NCI-H526 treated with DMSO at 0.1 percent for 48 hours (cell line): ENCODE results near the gene TTBK2.

Experiments used
- DNase-seq: peaks from one replicate; lab custom pipeline; 2025; lab: John Stamatoyannopoulos, UW

TTBK2 gene

GRCh38 chr15:42726114-42726513 is 194.5 kb downstream of the TTBK2 start:
- no peak for DNase-seq

- no peak for DNase-seq
These were observed 195.2 kb downstream of the TTBK2 start for GRCh38 chr15:42725331-42725903.

- DNase-seq = no peak
These were observed 196.3 kb downstream of the TTBK2 start for GRCh38 chr15:42724276-42724675.

GRCh38 chr15:42723068-42723467 is 197.5 kb downstream of the TTBK2 start:
- no peak for DNase-seq

- DNase-seq = no peak
These were observed 198.7 kb downstream of the TTBK2 start for GRCh38 chr15:42721916-42722315.

GRCh38 chr15:42721016-42721415 is 199.6 kb downstream of the TTBK2 start:
- no peak for DNase-seq

- DNase-seq = no peak
These were observed 200.5 kb downstream of the TTBK2 start for GRCh38 chr15:42720071-42720470.

GRCh38 chr15:42719043-42719442 is 201.5 kb downstream of the TTBK2 start:
- no peak for DNase-seq

GRCh38 chr15:42716626-42717025 is 204.0 kb downstream of the TTBK2 start:
- DNase-seq = no peak

- no peak for DNase-seq
These were observed 204.5 kb downstream of the TTBK2 start for GRCh38 chr15:42716125-42716524.

GRCh38 chr15:42712584-42712983 is 208.0 kb downstream of the TTBK2 start:
- no peak for DNase-seq

GRCh38 chr15:42711746-42712145 is 208.8 kb downstream of the TTBK2 start:
- no peak for DNase-seq

GRCh38 chr15:42710662-42711061 is 209.9 kb downstream of the TTBK2 start:
- DNase-seq = no peak

- no peak for DNase-seq
These were observed 212.6 kb downstream of the TTBK2 start for GRCh38 chr15:42707873-42708544.

GRCh38 chr15:42707068-42707467 is 213.5 kb downstream of the TTBK2 start:
- DNase-seq = no peak

GRCh38 chr15:42705336-42705735 is 215.2 kb downstream of the TTBK2 start:
- no peak for DNase-seq

GRCh38 chr15:42704492-42704926 is 216.1 kb downstream of the TTBK2 start:
- peak; percentile 44 for DNase-seq

- no peak for DNase-seq
These were observed 224.0 kb downstream of the TTBK2 start for GRCh38 chr15:42696626-42697025.

GRCh38 chr15:42695527-42696071 is 225.0 kb downstream of the TTBK2 start:
- no peak for DNase-seq

- no peak for DNase-seq
These were observed 226.2 kb downstream of the TTBK2 start for GRCh38 chr15:42694398-42694797.

- DNase-seq = no peak
These were observed 226.6 kb downstream of the TTBK2 start for GRCh38 chr15:42693942-42694341.

- DNase-seq = no peak
These were observed 227.1 kb downstream of the TTBK2 start for GRCh38 chr15:42693496-42693895.

GRCh38 chr15:42692997-42693396 is 227.6 kb downstream of the TTBK2 start:
- DNase-seq = no peak

GRCh38 chr15:42692536-42692935 is 228.0 kb downstream of the TTBK2 start:
- DNase-seq = no peak
